Fibroblast of upper back skin (primary cell): Measurements from ENCODE around the gene TMEM91.
"Not testable (repeated sequence)": the region's sequence is repeated elsewhere in the genome, so short reads cannot be mapped to it uniquely, and the experiment has no call there.

ENCODE experiments used
- DNase-seq: peaks from one replicate; pipeline ENCODE4 v3.0.0-alpha.2; 2013

Gene TMEM91

GRCh38 chr19:41353466-41354342 is 22.6 kb upstream of the TMEM91 start, which contains the start of gene TGFB1:
TSS of gene TGFB1 (minus strand) at chr19:41353922. CDS start at chr19:41353044, 878 bp downstream.
- peak; percentile 91 for DNase-seq

GRCh38 chr19:41354343-41354953 is 21.9 kb upstream of the TMEM91 start:
- DNase-seq, result no peak

- no peak for DNase-seq
Observed at GRCh38 chr19:41355035-41355434, 21.3 kb upstream of the TMEM91 start.

GRCh38 chr19:41355802-41356201 is 20.5 kb upstream of the TMEM91 start:
- no peak for DNase-seq

GRCh38 chr19:41356984-41357739 is 19.2 kb upstream of the TMEM91 start:
- DNase-seq, result no peak

- no peak for DNase-seq
Observed at GRCh38 chr19:41357746-41358145, 18.6 kb upstream of the TMEM91 start.

- no peak for DNase-seq
Observed at GRCh38 chr19:41359741-41360140, 16.6 kb upstream of the TMEM91 start.

GRCh38 chr19:41362143-41362847 is 14.0 kb upstream of the TMEM91 start:
- no peak for DNase-seq

GRCh38 chr19:41363371-41363752 is 13.0 kb upstream of the TMEM91 start:
- DNase-seq, result no peak

- peak; percentile 99 for DNase-seq
Observed at GRCh38 chr19:41363753-41364523, 12.4 kb upstream of the TMEM91 start, which contains the start of gene B9D2. TSS of gene B9D2 (minus strand) at chr19:41364149. CDS start at chr19:41363519, 630 bp downstream.

GRCh38 chr19:41364524-41365391 is 11.6 kb upstream of the TMEM91 start:
- DNase-seq, result no peak

GRCh38 chr19:41366089-41366488 is 10.2 kb upstream of the TMEM91 start:
- no peak for DNase-seq

GRCh38 chr19:41367848-41368301 is 8.5 kb upstream of the TMEM91 start:
- DNase-seq, result peak; percentile 94

- DNase-seq, result no peak
Observed at GRCh38 chr19:41369769-41370168, 6.6 kb upstream of the TMEM91 start.

- DNase-seq, result not testable (repeated sequence)
Observed at GRCh38 chr19:41371119-41371518, 5.2 kb upstream of the TMEM91 start.

GRCh38 chr19:41371541-41371940 is 4.8 kb upstream of the TMEM91 start:
- DNase-seq, result no peak

- DNase-seq, result no peak
Observed at GRCh38 chr19:41372501-41372900, 3.8 kb upstream of the TMEM91 start.

- peak; percentile 92 for DNase-seq
Observed at GRCh38 chr19:41373993-41374392, 2.3 kb upstream of the TMEM91 start.

GRCh38 chr19:41376998-41377365 is 649 bp downstream of the TMEM91 start:
- no peak for DNase-seq

- DNase-seq, result peak; percentile 25
Observed at GRCh38 chr19:41377977-41378709, 1.8 kb downstream of the TMEM91 start.
